ENCODE data around the gene COL15A1. TPM values are rescaled to one million over a fixed set of nuclear protein-coding genes. Genes with fewer than 3 reads are reported as not detected.

The COL15A1 gene
- total and polyA plus RNA-seq, 2 donors (not counting 1 experiment from before 2014, with no cell fraction given), result not detected

- peak overlapping the region; percentile 88 for H3K27ac Mint-ChIP-seq
- H3K9me3 ChIP-seq (ENCODE audit: control extremely low read depth in 1 of 3, control insufficient read depth in 2 of 3, insufficient read depth in 1 of 3, low read length in 2 of 3), result no peaks in the 10 kb centered on the region
- H3K4me1 Mint-ChIP-seq, result peaks cover 61% of the 10 kb centered on the region
- H3K4me2 ChIP-seq (replicated peaks; ENCODE audit: low read depth, low read length, poor library complexity, severe bottlenecking), result peak overlapping the region; percentile 82
- 0% methylated on average over 8 of the region's 9 CpGs for WGBS (ENCODE audit: insufficient coverage)
- peaks cover 47 to 48% of the 10 kb centered on the region in 2 donors for H3K4me1 ChIP-seq (ENCODE audit: control insufficient read depth in 2 of 2, insufficient read depth in 2 of 2, low read length in 2 of 2)
- H3K36me3 ChIP-seq (replicated peaks in 1 of 2; ENCODE audit: control extremely low read depth in 1 of 2, control insufficient read depth in 1 of 2, extremely low read depth in 1 of 2, insufficient read depth in 2 of 2, low read length in 1 of 2), result no peaks in the 10 kb centered on the region
- H3K4me3 ChIP-seq (ENCODE audit: control extremely low read depth in 1 of 5, extremely low read depth in 1 of 5, insufficient read depth in 1 of 5, low read depth in 2 of 5, low read length in 4 of 5), result peak overlapping the region; percentile 64 to 87 (median 79)
- peaks cover 55% of the 10 kb centered on the region for H3K79me2 ChIP-seq (ENCODE audit: control insufficient read depth, insufficient read depth, low read length)
- H3K9ac ChIP-seq (ENCODE audit: low read length), result peak overlapping the region; percentile 80
- H3K9me3 Mint-ChIP-seq (ENCODE audit: insufficient read depth), result no peaks in the 10 kb centered on the region
- TF ChIP-seq CTCF (IDR thresholded peaks at IDR 0.05) (no peak), EZH2 (IDR thresholded peaks at IDR 0.05; ENCODE audit: borderline replicate concordance, insufficient read depth, low read depth, low read length, poor library complexity, severe bottlenecking) (no peak)
- no peaks in the 10 kb centered on the region for H3K27me3 Mint-ChIP-seq
- ChIA-PET POLR2A (interaction anchor here (3.1 kb wide), 1 partner anchor 48 kb away, joined by 13 read pairs; no protein-coding TSS in a partner anchor), CTCF (interaction anchor here (1.0 to 8.3 kb wide), 5 partner anchors 16 to 719 kb away, joined by 3 to 82 read pairs (median 8); no protein-coding TSS in a partner anchor)
- H2AFZ ChIP-seq (ENCODE audit: insufficient read depth, low read depth, low read length, poor library complexity, severe bottlenecking), result peak overlapping the region; percentile 48
- no peaks in the 10 kb centered on the region for H4K20me1 ChIP-seq (ENCODE audit: control insufficient read depth, insufficient read depth, low read length, poor library complexity, severe bottlenecking)
- intact Hi-C loops (cut with micrococcal nuclease), result loop anchor here (1.0 kb wide), 1 partner anchor 13 kb away; no protein-coding TSS in a partner anchor
- H3K27ac ChIP-seq (ENCODE audit: low read length in 2 of 2), result peak overlapping the region in 1 of 2 donors; percentile 74
- H3K27me3 ChIP-seq (replicated peaks in 1 of 4; ENCODE audit: control extremely low read depth in 1 of 4, control insufficient read depth in 3 of 4, insufficient read depth in 4 of 4, low read length in 3 of 4), result no peaks in the 10 kb centered on the region
- DNase-seq (no peak), ATAC-seq (ENCODE audit: low read depth) (no peak)
- H3K4me3 Mint-ChIP-seq, result peak overlapping the region; percentile 87
Measured at GRCh38 chr9:99106044-99106375, 162.3 kb downstream of the COL15A1 start.

- Histone ChIP-seq H3K79me2 (ENCODE audit: control insufficient read depth, insufficient read depth, low read length) (peaks cover 61% of the 10 kb centered on the region), H3K9me3 (ENCODE audit: control extremely low read depth in 1 of 3, control insufficient read depth in 2 of 3, insufficient read depth in 1 of 3, low read length in 2 of 3) (no peaks in the 10 kb centered on the region), H3K4me1 (ENCODE audit: control insufficient read depth in 2 of 2, insufficient read depth in 2 of 2, low read length in 2 of 2) (peaks cover 53 to 54% of the 10 kb centered on the region in 2 donors), H3K27ac (ENCODE audit: low read length in 2 of 2) (peak overlapping the region in 1 of 2 donors; percentile 18), H4K20me1 (ENCODE audit: control insufficient read depth, insufficient read depth, low read length, poor library complexity, severe bottlenecking) (no peaks in the 10 kb centered on the region), H3K27me3 (replicated peaks in 1 of 4; ENCODE audit: control extremely low read depth in 1 of 4, control insufficient read depth in 3 of 4, insufficient read depth in 4 of 4, low read length in 3 of 4) (no peaks in the 10 kb centered on the region), H3K4me3 (ENCODE audit: control extremely low read depth in 1 of 5, extremely low read depth in 1 of 5, insufficient read depth in 1 of 5, low read depth in 2 of 5, low read length in 4 of 5) (no peak overlapping the region), H2AFZ (ENCODE audit: insufficient read depth, low read depth, low read length, poor library complexity, severe bottlenecking) (no peak overlapping the region), H3K36me3 (replicated peaks in 1 of 2; ENCODE audit: control extremely low read depth in 1 of 2, control insufficient read depth in 1 of 2, extremely low read depth in 1 of 2, insufficient read depth in 2 of 2, low read length in 1 of 2) (no peaks in the 10 kb centered on the region), H3K9ac (ENCODE audit: low read length) (no peak overlapping the region), H3K4me2 (replicated peaks; ENCODE audit: low read depth, low read length, poor library complexity, severe bottlenecking) (peak overlapping the region; percentile 82)
- DNase-seq, result no peak
- peak overlapping the region; percentile 57 for H3K27ac Mint-ChIP-seq
- H3K27me3 Mint-ChIP-seq, result no peaks in the 10 kb centered on the region
- ChIA-PET CTCF (interaction anchor here (8.3 kb wide), 1 partner anchor 32 kb away, joined by 82 read pairs; no protein-coding TSS in a partner anchor), POLR2A (no interaction called here)
- peak overlapping the region; percentile 87 for H3K4me3 Mint-ChIP-seq
- ATAC-seq (ENCODE audit: low read depth), result no peak
- intact Hi-C loops (cut with micrococcal nuclease), result no loop called here
- peaks cover 70% of the 10 kb centered on the region for H3K4me1 Mint-ChIP-seq
- WGBS (ENCODE audit: insufficient coverage), result 16% methylated on average over 3 of the region's 3 CpGs
- no peaks in the 10 kb centered on the region for H3K9me3 Mint-ChIP-seq (ENCODE audit: insufficient read depth)
- TF ChIP-seq CTCF (IDR thresholded peaks at IDR 0.05), result no peak
- no peak for TF ChIP-seq EZH2 (IDR thresholded peaks at IDR 0.05; ENCODE audit: borderline replicate concordance, insufficient read depth, low read depth, low read length, poor library complexity, severe bottlenecking)
Measured at GRCh38 chr9:99107421-99107820, 163.7 kb downstream of the COL15A1 start.
